OCI-LY1 (cell line): ENCODE data around the gene ALDH3A2.

Experiments
- H2AFZ ChIP-seq: fragments of 200-600 bp; sonication (generic), shearing (Covaris generic); 2 replicates; pipeline ENCODE4 v1.6.0; 2014; ENCODE audit warnings: antibody characterized with exemption, mild to moderate bottlenecking, low read length
- H3F3A ChIP-seq: fragments of 200-600 bp; sonication (generic), shearing (Covaris generic); 2 replicates; pipeline ENCODE4 v1.6.0; 2014; ENCODE audit warnings: mild to moderate bottlenecking, antibody characterized with exemption, low read length, moderate library complexity; ENCODE audit not compliant: insufficient read depth
- H3K27ac ChIP-seq: fragments of 200-600 bp; sonication (generic); 2 replicates; pipeline ENCODE4 v1.5.1; 2014; ENCODE audit warnings: low read length, mixed run types, mild to moderate bottlenecking, low read depth; ENCODE audit not compliant: poor library complexity, severe bottlenecking
- H3K27me3 ChIP-seq: fragments of 200-600 bp; sonication (generic); 2 replicates; pipeline ENCODE4 v1.6.0; 2014; ENCODE audit warnings: antibody characterized with exemption, mild to moderate bottlenecking, low read length, moderate library complexity; ENCODE audit not compliant: insufficient read depth
- H3K36me3 ChIP-seq: fragments of 200-600 bp; sonication (generic); 2 replicates; pipeline ENCODE4 v1.6.1; 2014; ENCODE audit warnings: mild to moderate bottlenecking, antibody characterized with exemption, low read length, moderate library complexity, mixed read lengths; ENCODE audit not compliant: insufficient read depth
- H3K4me1 ChIP-seq: fragments of 200-600 bp; sonication (generic); 2 replicates; pipeline ENCODE4 v1.5.1; 2014; ENCODE audit warnings: mild to moderate bottlenecking, low read length, moderate library complexity; ENCODE audit not compliant: insufficient read depth, severe bottlenecking
- H3K4me2 ChIP-seq: fragments of 200-600 bp; sonication (generic), shearing (Covaris generic); 2 replicates; pipeline ENCODE4 v1.6.1; 2014; ENCODE audit warnings: low read length
- H3K4me3 ChIP-seq: fragments of 200-600 bp; sonication (generic); 2 replicates; pipeline ENCODE4 v1.5.1; 2014; ENCODE audit warnings: low read length, low read depth, mild to moderate bottlenecking, mixed read lengths; ENCODE audit not compliant: poor library complexity, severe bottlenecking
- H3K79me2 ChIP-seq: fragments of 200-600 bp; shearing (Covaris generic); 2 replicates; pipeline ENCODE4 v1.6.1; 2016; ENCODE audit warnings: mixed run types, low read length, mixed read lengths; ENCODE audit not compliant: insufficient read depth
- H3K9ac ChIP-seq: fragments of 200-600 bp; sonication (generic), shearing (Covaris generic); 2 replicates; pipeline ENCODE4 v1.6.1; 2014; ENCODE audit warnings: mild to moderate bottlenecking, low read length, mixed read lengths
- H3K9me2 ChIP-seq: fragments of 200-600 bp; sonication (generic), shearing (Covaris generic); 2 replicates; pipeline ENCODE4 v1.6.1; 2014; ENCODE audit warnings: low read depth, mild to moderate bottlenecking, low read length, mixed read lengths
- H3K9me3 ChIP-seq: fragments of 200-600 bp; shearing (Covaris generic); 2 replicates; pipeline ENCODE4 v1.6.1; 2014; ENCODE audit warnings: low read length, mixed read lengths
- H4K20me1 ChIP-seq: fragments of 200-600 bp; sonication (generic), shearing (Covaris generic); 2 replicates; pipeline ENCODE4 v1.6.0; 2016; ENCODE audit warnings: mild to moderate bottlenecking, low read length; ENCODE audit not compliant: insufficient read depth
- EZH2 ChIP-seq: fragments of 200-600 bp; sonication (generic), shearing (Covaris generic); IDR thresholded peaks from 2 replicates; pipeline ENCODE4 v1.8.0; 2017; ENCODE audit warnings: borderline replicate concordance, mixed run types, mild to moderate bottlenecking, antibody characterized with exemption, low read length, moderate library complexity, mixed read lengths
- TF ChIP-seq, protein P1 (sequence below): fragments of 200-600 bp; sonication (generic), shearing (Covaris generic); IDR thresholded peaks from 2 replicates; pipeline ENCODE4 v1.5.1; 2017; ENCODE audit warnings: mild to moderate bottlenecking, antibody characterized with exemption, low read length, moderate library complexity, mixed read lengths

ALDH3A2 gene

DNA sequence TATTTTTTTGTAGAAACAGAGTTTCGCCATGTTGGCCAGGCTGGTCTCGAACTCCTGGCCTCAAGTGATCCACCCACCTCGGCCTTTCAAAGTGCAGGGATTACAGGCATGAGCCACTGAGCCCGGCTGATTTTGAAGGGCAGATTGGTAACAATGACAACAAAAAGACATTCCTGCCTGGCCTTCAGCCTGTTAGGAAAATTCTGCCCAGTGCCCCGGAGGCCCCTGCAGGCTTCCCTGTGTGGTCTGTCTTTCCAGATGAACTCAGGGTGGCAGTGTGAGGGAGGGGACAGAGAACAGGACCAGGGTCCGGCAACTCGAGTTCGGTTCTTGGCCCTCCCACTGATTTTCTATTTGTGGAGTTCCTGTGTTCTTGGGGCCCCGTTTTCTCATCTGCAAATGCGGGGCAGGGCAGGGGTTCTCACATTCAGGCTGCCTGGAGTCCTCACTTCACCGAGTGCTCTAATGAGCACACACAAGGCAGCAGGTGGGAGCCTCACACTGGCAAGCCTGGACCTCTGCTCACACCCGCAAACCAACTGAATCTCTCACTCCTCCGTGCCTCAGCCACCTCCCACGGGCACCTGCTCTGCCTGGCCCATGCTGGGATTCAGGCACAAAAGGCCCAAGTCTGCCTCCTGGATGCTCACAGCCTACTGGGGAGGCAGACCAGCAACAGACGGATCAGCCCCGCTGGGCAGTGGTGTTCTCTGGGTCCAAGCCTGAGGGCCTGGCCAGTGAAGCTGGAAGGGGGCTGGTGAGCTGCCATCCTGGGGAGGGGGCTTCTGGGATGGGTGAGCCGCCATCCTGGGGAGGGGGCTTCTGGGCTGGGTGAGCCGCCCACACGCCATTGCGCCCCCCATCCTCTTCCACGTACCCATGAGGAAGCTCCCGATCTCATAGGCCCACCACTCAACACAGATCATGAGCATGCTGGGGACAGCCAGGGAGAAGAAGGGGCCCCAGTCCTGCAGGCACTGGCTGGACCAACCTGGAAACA, 57.5 kb downstream of the ALDH3A2 start:
- no peak overlapping the region for H3K4me2 ChIP-seq
- no peak overlapping the region for H3K27ac ChIP-seq
- no peaks in the 10 kb centered on the region for H4K20me1 ChIP-seq

DNA sequence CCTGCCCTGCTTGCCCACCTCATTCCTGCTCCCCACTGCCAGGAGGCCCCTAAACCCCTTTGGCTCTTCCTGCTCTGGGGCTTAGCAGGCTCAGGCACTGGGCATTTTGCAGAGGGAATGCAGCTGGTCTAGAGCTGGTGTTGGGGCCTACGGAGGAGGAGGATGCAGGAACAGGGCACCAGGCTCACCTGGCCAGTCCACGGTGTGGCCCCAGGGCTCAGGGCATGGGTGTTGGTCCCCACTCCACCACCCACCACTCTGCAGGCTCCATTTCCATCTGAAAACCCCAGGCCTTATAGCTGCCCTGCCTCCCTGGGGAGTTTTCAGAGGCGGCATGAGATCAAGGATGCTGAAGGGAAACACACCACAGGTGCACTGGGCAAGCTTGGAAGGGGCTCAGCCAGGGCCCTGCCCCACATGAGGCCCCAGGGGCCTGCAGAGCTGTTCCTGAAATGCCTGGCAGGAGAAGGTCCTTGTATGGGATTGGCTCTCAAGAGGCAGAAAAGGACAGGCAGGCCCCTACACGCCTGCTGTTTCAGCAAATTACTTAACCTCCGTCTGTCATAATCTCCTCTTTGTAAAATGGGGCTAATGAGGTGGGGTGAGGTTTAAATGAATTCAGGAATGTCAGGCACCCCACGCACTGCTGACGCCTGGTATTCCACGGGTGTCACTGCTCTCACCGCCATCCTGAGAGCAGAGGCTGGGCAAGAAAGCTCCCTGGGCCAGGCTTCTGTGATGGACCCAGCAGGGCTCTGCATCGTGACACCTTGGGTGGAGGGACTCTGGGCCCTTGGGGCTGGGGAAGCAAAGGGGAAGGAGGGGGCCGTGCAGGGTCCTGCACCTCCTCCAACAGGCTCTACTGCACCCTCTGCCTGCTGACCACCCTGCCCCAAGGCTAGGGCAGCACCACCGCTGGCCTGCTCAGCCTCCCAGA, 58.5 kb downstream of the ALDH3A2 start:
- Histone ChIP-seq H3K27ac (no peak overlapping the region), H3K9me2 (no peaks in the 10 kb centered on the region), H3K9ac (no peak overlapping the region), H3K4me1 (no peaks in the 10 kb centered on the region), H3K4me2 (no peak overlapping the region), H4K20me1 (no peaks in the 10 kb centered on the region), H3K27me3 (no peaks in the 10 kb centered on the region; the same call in 1 of the 2 replicates), H3F3A (no peaks in the 10 kb centered on the region), H3K36me3 (no peaks in the 10 kb centered on the region), H2AFZ (no peak overlapping the region), H3K4me3 (no peak overlapping the region), H3K9me3 (no peaks in the 10 kb centered on the region), H3K79me2 (no peaks in the 10 kb centered on the region)
- no peak for TF ChIP-seq EZH2
- TF ChIP-seq, protein P1, sequence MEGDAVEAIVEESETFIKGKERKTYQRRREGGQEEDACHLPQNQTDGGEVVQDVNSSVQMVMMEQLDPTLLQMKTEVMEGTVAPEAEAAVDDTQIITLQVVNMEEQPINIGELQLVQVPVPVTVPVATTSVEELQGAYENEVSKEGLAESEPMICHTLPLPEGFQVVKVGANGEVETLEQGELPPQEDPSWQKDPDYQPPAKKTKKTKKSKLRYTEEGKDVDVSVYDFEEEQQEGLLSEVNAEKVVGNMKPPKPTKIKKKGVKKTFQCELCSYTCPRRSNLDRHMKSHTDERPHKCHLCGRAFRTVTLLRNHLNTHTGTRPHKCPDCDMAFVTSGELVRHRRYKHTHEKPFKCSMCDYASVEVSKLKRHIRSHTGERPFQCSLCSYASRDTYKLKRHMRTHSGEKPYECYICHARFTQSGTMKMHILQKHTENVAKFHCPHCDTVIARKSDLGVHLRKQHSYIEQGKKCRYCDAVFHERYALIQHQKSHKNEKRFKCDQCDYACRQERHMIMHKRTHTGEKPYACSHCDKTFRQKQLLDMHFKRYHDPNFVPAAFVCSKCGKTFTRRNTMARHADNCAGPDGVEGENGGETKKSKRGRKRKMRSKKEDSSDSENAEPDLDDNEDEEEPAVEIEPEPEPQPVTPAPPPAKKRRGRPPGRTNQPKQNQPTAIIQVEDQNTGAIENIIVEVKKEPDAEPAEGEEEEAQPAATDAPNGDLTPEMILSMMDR = no peak

More for the DNA sequence above, 57.5 kb downstream of the ALDH3A2 start:
- H3K9me2 ChIP-seq = no peaks in the 10 kb centered on the region
- no peaks in the 10 kb centered on the region for H3K4me1 ChIP-seq
- no peak overlapping the region for H3K9ac ChIP-seq
- no peaks in the 10 kb centered on the region for H3F3A ChIP-seq
- H2AFZ ChIP-seq = no peak overlapping the region
- H3K4me3 ChIP-seq = no peak overlapping the region
- no peak for TF ChIP-seq EZH2
- TF ChIP-seq, protein P1 = no peak
- H3K27me3 ChIP-seq = no peaks in the 10 kb centered on the region; the same call in 1 of the 2 replicates
- H3K36me3 ChIP-seq = no peaks in the 10 kb centered on the region
- H3K9me3 ChIP-seq = no peaks in the 10 kb centered on the region
- H3K79me2 ChIP-seq = no peaks in the 10 kb centered on the region

DNA sequence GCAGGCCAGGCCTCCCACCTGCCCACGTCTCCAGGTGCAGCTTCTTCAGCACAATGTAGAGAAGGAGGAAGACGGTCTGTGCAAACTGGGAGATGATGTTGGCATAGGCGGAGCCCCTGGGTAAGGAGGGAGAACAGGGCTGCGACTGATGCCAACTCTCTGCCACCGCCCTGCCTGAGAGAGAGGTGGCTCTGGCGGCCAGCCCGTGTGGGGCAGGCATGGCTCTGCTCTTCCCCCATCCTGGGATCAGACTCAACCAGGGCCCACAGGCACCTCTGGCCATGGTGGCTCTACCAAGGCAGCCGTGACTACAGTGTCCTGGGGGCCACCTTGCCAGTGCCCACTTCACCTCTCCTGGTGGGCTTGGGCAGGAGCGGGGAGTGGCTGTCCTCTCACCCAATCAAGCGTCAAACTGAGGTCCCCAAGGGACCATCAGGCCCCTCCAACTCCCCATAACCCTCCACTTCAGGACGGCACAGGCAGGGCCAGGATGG, 59.2 kb downstream of the ALDH3A2 start:
- Histone ChIP-seq H2AFZ (no peak overlapping the region), H4K20me1 (no peaks in the 10 kb centered on the region), H3K4me2 (no peak overlapping the region), H3F3A (no peaks in the 10 kb centered on the region), H3K9ac (no peak overlapping the region), H3K4me3 (no peak overlapping the region), H3K79me2 (no peaks in the 10 kb centered on the region), H3K36me3 (no peaks in the 10 kb centered on the region), H3K9me3 (no peaks in the 10 kb centered on the region), H3K27me3 (no peaks in the 10 kb centered on the region; the same call in 1 of the 2 replicates), H3K9me2 (no peaks in the 10 kb centered on the region), H3K4me1 (no peaks in the 10 kb centered on the region), H3K27ac (no peak overlapping the region)
- TF ChIP-seq EZH2 = no peak
- TF ChIP-seq, protein P1 = no peak
